Stimulated activated memory B cell treated with anti-CD40 and anti-IgM and Interleukin-4, amounts not matched to agents 10 μg/mL and 1 μg/mL and 100 μg/mL, for 72 hours (primary cell): ENCODE measurements around the gene KNL1.

Experiments
- ATAC-seq: fragments of 150-1000 bp; cut with Tn5 transposase; 2 replicates; pipeline ENCODE4 v1.10.0; 2021
- H3K27ac Mint-ChIP-seq: one replicate; pipeline ENCODE4 v1.8.0; 2022; ENCODE audit warnings: mild to moderate bottlenecking, mixed read lengths
- H3K27me3 Mint-ChIP-seq: one replicate; pipeline ENCODE4 v1.8.0; 2022; ENCODE audit warnings: mixed read lengths
- H3K36me3 Mint-ChIP-seq: one replicate; pipeline ENCODE4 v1.8.0; 2022; ENCODE audit warnings: mixed read lengths
- H3K4me1 Mint-ChIP-seq: one replicate; pipeline ENCODE4 v1.8.0; 2022; ENCODE audit warnings: mixed read lengths
- H3K4me3 Mint-ChIP-seq: one replicate; pipeline ENCODE4 v1.8.0; 2022; ENCODE audit warnings: mild to moderate bottlenecking, moderate library complexity, mixed read lengths
- H3K9me3 Mint-ChIP-seq: one replicate; pipeline ENCODE4 v1.8.0; 2022; ENCODE audit warnings: mixed read lengths

Gene KNL1

DNA sequence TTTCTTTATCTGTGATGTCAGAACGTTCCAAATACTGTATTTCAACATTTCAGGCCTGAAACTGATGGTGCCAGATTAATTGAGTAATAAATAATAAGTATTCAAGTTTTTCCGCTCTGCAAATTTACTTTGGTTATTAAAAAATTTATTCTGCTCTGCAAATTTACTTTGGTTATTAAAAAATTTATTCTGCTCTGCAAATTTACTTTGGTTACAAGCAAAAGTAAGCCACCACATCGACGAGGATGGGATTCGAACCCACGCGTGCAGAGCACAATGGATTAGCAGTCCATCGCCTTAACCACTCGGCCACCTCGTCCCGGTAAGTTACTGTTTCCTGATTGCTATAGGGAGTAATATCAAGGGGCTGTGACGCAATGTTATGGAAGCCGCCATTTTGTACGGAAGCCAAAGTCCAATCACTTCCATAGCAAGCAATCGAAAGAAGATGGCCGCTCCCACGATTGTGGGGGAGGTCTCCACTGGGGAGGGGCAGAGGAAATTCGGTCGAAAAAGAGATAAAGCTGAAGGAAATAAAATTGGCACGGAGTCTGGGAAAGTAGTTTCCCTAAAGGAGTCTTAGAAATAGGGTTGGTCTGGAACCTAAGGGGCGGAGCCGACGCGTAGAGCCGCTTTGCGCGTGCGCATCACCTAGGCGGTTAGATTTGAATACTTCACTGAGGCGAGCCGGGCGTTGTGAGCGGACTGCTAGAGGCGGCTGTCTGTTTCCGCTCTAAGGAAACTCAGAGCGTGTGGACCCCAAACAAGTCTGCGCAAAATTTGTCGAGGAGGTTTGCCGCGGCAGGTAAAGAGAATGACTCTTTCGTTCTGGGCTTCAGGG, at the start of gene KNL1:
Gene KNL1, plus strand, starts transcription at position 662 of the 841 bp plus-strand sequence. CDS start 8,683 bp downstream, outside the sequence.
- no peaks in the 10 kb centered on the region for H3K36me3 Mint-ChIP-seq
- no peaks in the 10 kb centered on the region for H3K9me3 Mint-ChIP-seq
- peak; percentile 92 for ATAC-seq
- H3K4me3 Mint-ChIP-seq, result peak within 1 kb of the TSS; percentile 94
- peaks cover 28% of the 10 kb centered on the region for H3K4me1 Mint-ChIP-seq
- H3K27ac Mint-ChIP-seq, result peak within 1 kb of the TSS; percentile 97
- no peaks in the 10 kb centered on the region for H3K27me3 Mint-ChIP-seq

- Mint-ChIP-seq H3K27ac (peak overlapping the region; percentile 1), H3K36me3 (peaks cover 37% of the 10 kb centered on the region), H3K9me3 (no peaks in the 10 kb centered on the region), H3K4me1 (peaks cover 83% of the 10 kb centered on the region), H3K27me3 (no peaks in the 10 kb centered on the region), H3K4me3 (no peak overlapping the region)
- no peak for ATAC-seq
Observed at GRCh38 chr15:40545457-40545856, 48.6 kb upstream of the KNL1 start.

DNA sequence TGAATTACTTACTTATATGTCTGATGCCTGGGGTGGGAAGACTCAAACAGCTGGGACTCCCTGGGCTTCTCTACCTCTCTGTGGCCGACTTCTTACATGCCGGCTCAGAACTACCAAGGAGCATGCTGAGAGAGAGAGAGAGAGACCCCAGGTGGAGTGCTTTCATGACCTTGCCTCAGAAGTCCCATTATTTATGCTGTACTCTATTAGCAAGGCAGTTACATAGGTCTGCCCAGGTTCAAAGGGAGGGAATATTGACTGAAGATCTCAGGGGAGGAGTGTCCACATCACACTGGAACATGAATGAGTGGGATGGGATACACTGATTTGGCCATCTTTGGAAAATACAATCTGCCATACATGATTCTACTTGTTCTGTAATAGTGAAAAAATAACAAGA, 45.4 kb upstream of the KNL1 start:
- ATAC-seq, result no peak
- H3K4me1 Mint-ChIP-seq, result peaks cover 91% of the 10 kb centered on the region

DNA sequence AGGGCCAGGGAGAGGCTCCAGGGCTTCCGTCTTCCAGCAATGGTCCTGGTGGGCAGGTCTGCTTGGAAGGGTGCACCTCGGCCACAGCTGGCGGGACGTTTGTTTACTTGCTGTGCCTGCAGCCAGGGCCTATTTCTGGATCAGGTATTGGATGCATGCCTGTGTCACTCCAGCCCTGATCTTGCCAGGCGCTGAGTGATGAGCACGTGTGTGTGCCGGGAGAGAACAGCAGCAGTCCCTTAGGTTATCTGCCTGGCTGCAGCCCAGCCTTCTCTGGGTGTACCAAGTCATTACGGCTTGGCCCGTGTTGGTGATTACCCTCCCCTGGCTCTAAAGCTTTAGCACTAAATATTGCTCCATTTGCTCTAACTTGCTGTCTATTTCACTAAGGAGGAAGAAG, 44.2 kb upstream of the KNL1 start:
- H3K36me3 Mint-ChIP-seq, result peaks cover 54% of the 10 kb centered on the region
- H3K27me3 Mint-ChIP-seq, result no peaks in the 10 kb centered on the region
- peak overlapping the region; percentile 95 for H3K27ac Mint-ChIP-seq
- ATAC-seq, result peak; percentile 17
- H3K4me3 Mint-ChIP-seq, result peak overlapping the region; percentile 57
- no peaks in the 10 kb centered on the region for H3K9me3 Mint-ChIP-seq
- H3K4me1 Mint-ChIP-seq, result peaks cover 91% of the 10 kb centered on the region

More for the DNA sequence above, 45.4 kb upstream of the KNL1 start:
- Mint-ChIP-seq H3K36me3 (peaks cover 55% of the 10 kb centered on the region), H3K27ac (peak overlapping the region; percentile 95), H3K9me3 (no peaks in the 10 kb centered on the region), H3K4me3 (no peak overlapping the region), H3K27me3 (no peaks in the 10 kb centered on the region)

- Mint-ChIP-seq H3K4me3 (peak overlapping the region; percentile 57), H3K4me1 (peaks cover 91% of the 10 kb centered on the region), H3K27me3 (no peaks in the 10 kb centered on the region), H3K27ac (peak overlapping the region; percentile 95), H3K36me3 (peaks cover 55% of the 10 kb centered on the region), H3K9me3 (no peaks in the 10 kb centered on the region)
- peak; percentile 94 for ATAC-seq
Observed at GRCh38 chr15:40550341-40551037, 43.6 kb upstream of the KNL1 start.

DNA sequence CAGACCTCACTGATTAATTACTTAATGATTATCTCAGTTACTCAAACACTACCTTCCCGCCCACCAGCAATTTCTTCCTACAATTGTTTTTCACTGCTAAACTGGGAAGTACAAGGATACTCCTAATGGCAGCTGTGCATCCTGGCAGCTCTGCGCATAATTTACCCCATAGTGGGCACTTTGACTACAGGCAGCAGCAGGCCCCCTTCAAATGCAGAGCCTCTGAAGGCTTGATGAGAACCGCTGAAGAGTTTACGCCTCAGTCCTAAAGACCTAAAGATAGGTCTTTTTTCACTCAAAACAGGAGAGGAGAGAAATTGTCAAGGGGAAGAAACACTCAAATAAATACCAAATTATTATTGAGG, 39.9 kb upstream of the KNL1 start:
- no peaks in the 10 kb centered on the region for H3K9me3 Mint-ChIP-seq
- H3K4me1 Mint-ChIP-seq, result peaks cover 97% of the 10 kb centered on the region
- H3K27ac Mint-ChIP-seq, result peak overlapping the region; percentile 95
- no peak for ATAC-seq
- H3K27me3 Mint-ChIP-seq, result no peaks in the 10 kb centered on the region
- peak overlapping the region; percentile 82 for H3K4me3 Mint-ChIP-seq
- peaks cover 44% of the 10 kb centered on the region for H3K36me3 Mint-ChIP-seq

DNA sequence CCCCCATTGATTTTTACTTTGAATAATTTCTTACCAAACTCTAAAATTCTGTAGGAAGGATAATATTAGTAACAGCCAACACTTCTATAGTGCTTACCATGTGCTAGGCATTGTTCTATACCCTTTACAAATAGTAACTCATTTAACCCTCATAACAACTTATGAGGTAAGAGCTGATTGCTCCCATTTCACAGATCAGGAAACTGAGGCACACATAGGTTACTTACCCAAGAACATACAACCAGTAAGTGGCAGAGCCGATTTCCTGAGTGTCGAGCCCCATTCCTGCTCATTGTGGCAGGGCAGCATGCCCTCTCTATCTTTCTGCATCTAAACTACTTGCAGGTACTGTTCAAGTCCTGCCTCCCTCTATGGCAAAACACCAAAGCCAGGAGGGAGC, 38.2 kb upstream of the KNL1 start:
- Mint-ChIP-seq H3K27me3 (no peaks in the 10 kb centered on the region), H3K27ac (peak overlapping the region; percentile 95), H3K9me3 (peaks cover 2% of the 10 kb centered on the region), H3K36me3 (peaks cover 49% of the 10 kb centered on the region), H3K4me3 (no peak overlapping the region), H3K4me1 (peaks cover 97% of the 10 kb centered on the region)
- ATAC-seq, result no peak

GRCh38 chr15:40558952-40559742, 34.9 kb upstream of the KNL1 start:
- peak overlapping the region; percentile 63 for H3K4me3 Mint-ChIP-seq
- peaks cover 80% of the 10 kb centered on the region for H3K4me1 Mint-ChIP-seq
- no peaks in the 10 kb centered on the region for H3K27me3 Mint-ChIP-seq
- no peak for ATAC-seq
- H3K36me3 Mint-ChIP-seq, result peaks cover 34% of the 10 kb centered on the region
- peak overlapping the region; percentile 96 for H3K27ac Mint-ChIP-seq
- H3K9me3 Mint-ChIP-seq, result peaks cover 2% of the 10 kb centered on the region

- no peak overlapping the region for H3K4me3 Mint-ChIP-seq
- H3K27ac Mint-ChIP-seq, result no peak overlapping the region
- H3K27me3 Mint-ChIP-seq, result no peaks in the 10 kb centered on the region
- ATAC-seq, result no peak
- H3K4me1 Mint-ChIP-seq, result peaks cover 58% of the 10 kb centered on the region
- peaks cover 18% of the 10 kb centered on the region for H3K36me3 Mint-ChIP-seq
- H3K9me3 Mint-ChIP-seq, result peaks cover 2% of the 10 kb centered on the region
Observed at GRCh38 chr15:40562691-40563090, 31.4 kb upstream of the KNL1 start.

- peaks cover 2% of the 10 kb centered on the region for H3K9me3 Mint-ChIP-seq
- H3K27me3 Mint-ChIP-seq, result no peaks in the 10 kb centered on the region
- peaks cover 18% of the 10 kb centered on the region for H3K36me3 Mint-ChIP-seq
- H3K4me3 Mint-ChIP-seq, result peak overlapping the region; percentile 88
- no peak overlapping the region for H3K27ac Mint-ChIP-seq
- peaks cover 52% of the 10 kb centered on the region for H3K4me1 Mint-ChIP-seq
- no peak for ATAC-seq
Observed at GRCh38 chr15:40563426-40563825, 30.6 kb upstream of the KNL1 start.

- peak; percentile 99 for ATAC-seq
- H3K27ac Mint-ChIP-seq, result peak within 1 kb of the TSS; percentile 82
- H3K36me3 Mint-ChIP-seq, result peaks cover 7% of the 10 kb centered on the region
- peaks cover 2% of the 10 kb centered on the region for H3K9me3 Mint-ChIP-seq
- H3K27me3 Mint-ChIP-seq, result no peaks in the 10 kb centered on the region
- H3K4me1 Mint-ChIP-seq, result peaks cover 47% of the 10 kb centered on the region
- peak within 1 kb of the TSS; percentile 88 for H3K4me3 Mint-ChIP-seq
Observed at GRCh38 chr15:40564591-40565332, 29.3 kb upstream of the KNL1 start, which contains the start of gene CCDC32. CCDC32 (minus strand) TSS chr15:40565042; CDS start chr15:40563015, 2,027 bp downstream.

DNA sequence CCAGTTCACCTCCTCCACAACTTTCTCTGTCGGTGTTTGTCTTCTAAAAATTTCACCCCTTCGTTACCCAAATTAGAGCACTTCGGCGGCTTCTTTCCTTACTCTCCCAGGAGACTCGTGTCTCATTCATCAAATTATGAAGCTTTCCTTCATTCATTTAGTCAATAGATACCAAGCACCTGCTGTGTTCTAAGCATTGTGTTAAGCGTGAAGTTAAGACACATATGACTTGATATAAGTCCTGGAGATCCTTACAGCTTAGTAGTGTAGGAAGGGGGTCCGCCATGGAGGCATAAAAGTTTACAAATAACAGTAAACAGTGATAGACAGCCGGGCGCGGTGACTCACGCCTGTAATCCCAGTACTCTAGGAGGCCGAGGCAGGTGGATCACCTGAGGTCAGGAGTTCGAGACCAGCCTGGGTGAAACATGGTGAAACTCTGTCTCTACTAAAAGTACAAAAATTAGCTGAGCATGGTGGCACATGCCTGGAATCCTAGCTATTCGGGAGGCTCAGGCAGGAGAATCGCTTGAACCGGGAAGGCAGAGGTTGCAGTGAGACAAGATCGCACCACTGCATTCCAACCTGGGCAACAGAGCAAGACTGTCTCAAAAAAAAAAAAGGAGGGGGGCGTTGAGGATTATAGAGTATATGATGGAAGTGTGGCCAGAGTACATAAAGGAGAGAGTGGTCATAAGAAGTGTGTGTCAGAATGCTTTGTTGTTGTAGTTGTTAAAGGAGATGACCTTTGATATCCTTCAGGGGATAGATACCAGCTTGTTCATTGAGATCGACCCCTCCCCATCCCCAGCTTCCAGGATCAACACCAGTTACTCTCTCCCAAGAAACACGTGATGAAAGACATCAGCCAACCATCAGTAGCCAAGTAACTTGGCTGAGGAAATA, 28.5 kb upstream of the KNL1 start:
- ATAC-seq, result no peak
- peak overlapping the region; percentile 88 for H3K4me3 Mint-ChIP-seq
- peaks cover 45% of the 10 kb centered on the region for H3K4me1 Mint-ChIP-seq
- H3K27me3 Mint-ChIP-seq, result no peaks in the 10 kb centered on the region
- no peaks in the 10 kb centered on the region for H3K9me3 Mint-ChIP-seq
- H3K36me3 Mint-ChIP-seq, result peaks cover 1% of the 10 kb centered on the region
- H3K27ac Mint-ChIP-seq, result peak overlapping the region; percentile 82

GRCh38 chr15:40567111-40567510, 26.9 kb upstream of the KNL1 start:
- H3K4me1 Mint-ChIP-seq, result peaks cover 48% of the 10 kb centered on the region
- no peak overlapping the region for H3K4me3 Mint-ChIP-seq

More at GRCh38 chr15:40567111-40567510, 26.9 kb upstream of the KNL1 start:
- Mint-ChIP-seq H3K9me3 (no peaks in the 10 kb centered on the region), H3K36me3 (no peaks in the 10 kb centered on the region), H3K27ac (no peak overlapping the region), H3K27me3 (no peaks in the 10 kb centered on the region)
- no peak for ATAC-seq
